HepG2 (cell line): ENCODE data around the gene ADAD2. TPM values are rescaled to one million over a fixed set of nuclear protein-coding genes. Genes with fewer than 3 reads are reported as not detected.
A peak's percentile ranks its signal among the peaks of the same experiment; 100 is the strongest.

ENCODE experiments used
- DRAP1 ChIP-seq: IDR thresholded peaks from 2 replicates; pipeline ENCODE4 v1.6.1; 2016; ENCODE audit warnings: missing genetic modification reagents, missing compliant biosample characterization
- EP300 ChIP-seq, 3 experiments: sonication (generic) in 1 of 3; formaldehyde crosslinking in 1 of 3; IDR thresholded peaks; 2 replicates each; pipeline versions ENCODE4 v1.5.1 to v1.6.1; 2011 to 2020; ENCODE audit warnings: low read depth in 2 of 3, low read length in 2 of 3, borderline replicate concordance in 1 of 3, improper control_type of control experiment in 1 of 3, mild to moderate bottlenecking in 1 of 3, missing genetic modification reagents in 1 of 3, moderate library complexity in 1 of 3
- KIAA2018 ChIP-seq: sonication (generic); formaldehyde crosslinking; IDR thresholded peaks from 2 replicates; pipeline ENCODE4 v1.5.0; 2020; ENCODE audit warnings: mild to moderate bottlenecking, missing genetic modification reagents, borderline replicate concordance
- REST ChIP-seq, 2 experiments: IDR thresholded peaks; 2 replicates each; pipeline ENCODE4 v1.6.1; 2011 to 2012; ENCODE audit warnings: low read length in 2 of 2, borderline replicate concordance in 1 of 2, low read depth in 1 of 2, mild to moderate bottlenecking in 1 of 2, moderate library complexity in 1 of 2
- RORA ChIP-seq: sonication (generic); formaldehyde crosslinking; IDR thresholded peaks from 2 replicates; pipeline ENCODE4 v1.5.0; 2020; ENCODE audit warnings: mild to moderate bottlenecking, missing genetic modification reagents, moderate library complexity
- SIX4 ChIP-seq: sonication (generic); formaldehyde crosslinking; IDR thresholded peaks from 2 replicates; pipeline ENCODE4 v1.4.0; 2020; ENCODE audit warnings: missing genetic modification reagents
- SP5 ChIP-seq: IDR thresholded peaks from 2 replicates; pipeline ENCODE4 v1.6.1; 2016; ENCODE audit warnings: low read depth, borderline replicate concordance
- ZFP62 ChIP-seq: sonication (generic); formaldehyde crosslinking; IDR thresholded peaks from 2 replicates; pipeline ENCODE4 v1.4.0; 2020; ENCODE audit warnings: missing genetic modification reagents
- ZFYVE20 ChIP-seq: sonication (generic); formaldehyde crosslinking; IDR thresholded peaks from 2 replicates; pipeline ENCODE4 v1.8.0; 2023; ENCODE audit warnings: low read depth, mild to moderate bottlenecking, moderate library complexity, missing genetic modification reagents, borderline replicate concordance
- ZNF17 ChIP-seq: sonication (generic); formaldehyde crosslinking; IDR thresholded peaks from 2 replicates; pipeline ENCODE4 v1.5.0; 2020; ENCODE audit warnings: mild to moderate bottlenecking, missing genetic modification reagents
- ZNF510 ChIP-seq: sonication (generic); formaldehyde crosslinking; IDR thresholded peaks from 2 replicates; pipeline ENCODE4 v1.4.0; 2020; ENCODE audit warnings: low read depth, mild to moderate bottlenecking, missing genetic modification reagents
- polyA plus RNA-seq, 8 experiments: library from polyadenylated mRNA; depleted of rRNA in 3 of 8; stranded (reverse) in 7 of 8; unstranded in 1 of 8; fragments of >200 nt; fragmentation: Illumina TruSeq in 4 of 8; extraction: Trizol in 4 of 8; gene quantifications; 2 replicates each; pipeline versions ENCODE4 v1.2.1 to v1.2.3, GENCODE V29; 2011 to 2016; ENCODE audit warnings: low read depth in 4 of 8, missing spikeins in 1 of 8, mixed read lengths in 1 of 8; ENCODE audit not compliant: insufficient read depth in 1 of 8
- total RNA-seq, 5 experiments: library from RNA; depleted of rRNA; stranded (reverse); fragments of >200 nt; fragmentation: Illumina TruSeq; extraction: Trizol; gene quantifications; 2 replicates each; pipeline ENCODE4 v1.2.3, GENCODE V29; 2016; ENCODE audit warnings: low read depth in 1 of 5

ADAD2 gene
- total and polyA plus RNA-seq, 2 of the 13 experiments (the other 11 are each of a cell fraction or from before 2014, with no cell fraction given), result not detected

- no peak for TF ChIP-seq KIAA2018 (CRISPR knock-in tag)
- 0 out of 2 replicates have a peak, but pooled peaks have one; percentile 41 for TF ChIP-seq ZFYVE20 (CRISPR knock-in tag)
- 0 out of 4 replicates have a peak, but pooled peaks of 1 of the 2 experiments have one; percentile 24 for TF ChIP-seq EP300 (IDR thresholded peaks at IDR 0.05; ENCODE audit: low read depth in 2 of 2, low read length in 2 of 2)
- peak; percentile 45 for TF ChIP-seq EP300 (CRISPR knock-in tag; IDR thresholded peaks at IDR 0.05; ENCODE audit: borderline replicate concordance)
- 0 out of 2 replicates have a peak, but pooled peaks have one; percentile 64 for TF ChIP-seq SIX4 (CRISPR knock-in tag)
- peak; percentile 35; the same call in 1 of the 2 replicates for TF ChIP-seq SP5 (CRISPR knock-in tag)
- TF ChIP-seq ZNF17 (CRISPR knock-in tag), result no peak
- peak; percentile 87 for TF ChIP-seq DRAP1 (CRISPR knock-in tag)
- TF ChIP-seq ZFP62, result no peak
- TF ChIP-seq RORA (CRISPR knock-in tag), result no peak
- TF ChIP-seq REST (IDR thresholded peaks at IDR 0.05; ENCODE audit: borderline replicate concordance in 1 of 2, low read depth in 1 of 2, low read length in 2 of 2), result 0 out of 4 replicates have a peak, but pooled peaks of 1 of the 2 experiments have one; percentile 6
- TF ChIP-seq ZNF510, result no peak
Observed at GRCh38 chr16:84186685-84187437, 4.1 kb upstream of the ADAD2 start, which contains the start of gene TAF1C (continued).
